Measurements from ENCODE around the gene GBX1.

DNA sequence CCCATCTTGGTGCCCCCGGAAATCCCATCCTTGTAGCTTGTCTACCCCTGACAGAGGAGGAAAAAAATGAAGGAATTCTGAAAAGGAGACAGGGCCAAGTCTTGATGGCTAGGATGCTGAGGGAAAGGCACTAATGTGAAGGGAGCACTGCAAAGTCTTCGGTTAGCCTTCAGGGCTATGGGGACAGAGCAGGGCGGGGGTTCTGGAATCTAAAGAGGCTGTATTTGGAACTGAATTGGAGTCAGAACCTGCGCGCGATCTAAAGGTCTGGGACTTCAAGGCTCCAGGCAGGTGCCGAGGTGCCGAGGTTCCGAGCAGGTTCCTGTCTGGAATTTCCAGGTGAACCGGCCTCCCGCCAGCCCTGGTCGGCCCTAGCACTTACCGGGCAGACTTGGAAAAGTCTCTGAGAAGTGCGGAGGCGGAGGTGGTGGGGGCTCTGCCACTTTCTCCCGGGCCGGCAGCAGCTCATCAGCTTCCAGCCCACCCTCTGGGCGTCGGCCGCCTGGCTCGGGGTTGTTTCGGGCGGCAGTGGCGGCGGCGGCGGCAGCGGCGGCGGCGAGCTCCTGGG is 781 bp downstream of the GBX1 start:
- no peak for TF ChIP-seq CTCF (IDR thresholded peaks at IDR 0.05)
- TF ChIP-seq POLR2A (IDR thresholded peaks at IDR 0.05): no peak
